Activated naive CD4-positive, alpha-beta T cell (primary cell): Measurements from ENCODE around the gene OR4D10.
"Not testable (repeated sequence)": the region's sequence is repeated elsewhere in the genome, so short reads cannot be mapped to it uniquely, and the experiment has no call there.

Experiments
- DNase-seq, 4 experiments: peaks; one replicate each; lab custom pipeline; 2025; lab: John Stamatoyannopoulos, UW

The OR4D10 gene

GRCh38 chr11:59473015-59473414, at the start of gene OR4D10:
TSS of gene OR4D10 (plus strand) at chr11:59473315. CDS start at chr11:59477430, 4,115 bp downstream.
- no peak for DNase-seq

GRCh38 chr11:59423835-59424234, 49.3 kb upstream of the OR4D10 start:
- DNase-seq = no peak

GRCh38 chr11:59425131-59425530, 48.0 kb upstream of the OR4D10 start:
- DNase-seq = no peak

- DNase-seq = no peak
These were observed 46.6 kb upstream of the OR4D10 start, which contains the start of gene OR5A2 for GRCh38 chr11:59426361-59427067. TSS of gene OR5A2 (minus strand) at chr11:59426413. CDS start at chr11:59422953, 3,460 bp downstream.

- no peak for DNase-seq
These were observed 46.1 kb upstream of the OR4D10 start for GRCh38 chr11:59427068-59427382.

- no peak for DNase-seq
These were observed 43.1 kb upstream of the OR4D10 start for GRCh38 chr11:59429924-59430516.

GRCh38 chr11:59436169-59436568, 36.9 kb upstream of the OR4D10 start, which contains the start of gene OR5A1:
TSS of gene OR5A1 (plus strand) at chr11:59436469. CDS start at chr11:59443169, 6,700 bp downstream.
- no peak for DNase-seq

- no peak for DNase-seq
These were observed 35.3 kb upstream of the OR4D10 start for GRCh38 chr11:59437770-59438169.

GRCh38 chr11:59445624-59446023, 27.5 kb upstream of the OR4D10 start:
- DNase-seq = not testable (repeated sequence)

GRCh38 chr11:59448484-59448883, 24.6 kb upstream of the OR4D10 start:
- no peak for DNase-seq

- no peak for DNase-seq
These were observed 16.5 kb upstream of the OR4D10 start, which contains the start of gene OR4D6 for GRCh38 chr11:59456661-59457060. TSS of gene OR4D6 (plus strand) at chr11:59456961. CDS start at chr11:59456961, 0 bp downstream.

- DNase-seq = no peak
These were observed 13.2 kb upstream of the OR4D10 start for GRCh38 chr11:59459916-59460315.

GRCh38 chr11:59463190-59463641, 9.9 kb upstream of the OR4D10 start:
- DNase-seq = no peak

- no peak for DNase-seq
These were observed 2.1 kb downstream of the OR4D10 start for GRCh38 chr11:59475176-59475575.

- no peak for DNase-seq
These were observed 6.8 kb downstream of the OR4D10 start for GRCh38 chr11:59479906-59480305.

GRCh38 chr11:59480359-59480758, 7.2 kb downstream of the OR4D10 start:
- DNase-seq = no peak

- no peak for DNase-seq
These were observed 28.8 kb downstream of the OR4D10 start for GRCh38 chr11:59501931-59502330.

- no peak for DNase-seq
These were observed 30.2 kb downstream of the OR4D10 start, which contains the start of gene OR4D11 for GRCh38 chr11:59503276-59503675. TSS of gene OR4D11 (plus strand) at chr11:59503576. CDS start at chr11:59503576, 0 bp downstream.

- DNase-seq = no peak
These were observed 38.0 kb downstream of the OR4D10 start, which contains the start of gene OR4D9 for GRCh38 chr11:59510941-59511589. TSS of gene OR4D9 (plus strand) at chr11:59511539. CDS start at chr11:59514913, 3,374 bp downstream.

GRCh38 chr11:59511675-59512074, 38.6 kb downstream of the OR4D10 start:
- no peak for DNase-seq

GRCh38 chr11:59520139-59520538, 47.0 kb downstream of the OR4D10 start:
- DNase-seq = not testable (repeated sequence)

GRCh38 chr11:59520741-59521140, 47.6 kb downstream of the OR4D10 start:
- DNase-seq = no peak

GRCh38 chr11:59523541-59523940, 50.4 kb downstream of the OR4D10 start:
- no peak for DNase-seq
